DMS79 (cell line): ENCODE results near the gene CNPPD1.

Experiments used
- DNase-seq: peaks from one replicate; lab custom pipeline; 2025; lab: John Stamatoyannopoulos, UW

Gene CNPPD1

DNA sequence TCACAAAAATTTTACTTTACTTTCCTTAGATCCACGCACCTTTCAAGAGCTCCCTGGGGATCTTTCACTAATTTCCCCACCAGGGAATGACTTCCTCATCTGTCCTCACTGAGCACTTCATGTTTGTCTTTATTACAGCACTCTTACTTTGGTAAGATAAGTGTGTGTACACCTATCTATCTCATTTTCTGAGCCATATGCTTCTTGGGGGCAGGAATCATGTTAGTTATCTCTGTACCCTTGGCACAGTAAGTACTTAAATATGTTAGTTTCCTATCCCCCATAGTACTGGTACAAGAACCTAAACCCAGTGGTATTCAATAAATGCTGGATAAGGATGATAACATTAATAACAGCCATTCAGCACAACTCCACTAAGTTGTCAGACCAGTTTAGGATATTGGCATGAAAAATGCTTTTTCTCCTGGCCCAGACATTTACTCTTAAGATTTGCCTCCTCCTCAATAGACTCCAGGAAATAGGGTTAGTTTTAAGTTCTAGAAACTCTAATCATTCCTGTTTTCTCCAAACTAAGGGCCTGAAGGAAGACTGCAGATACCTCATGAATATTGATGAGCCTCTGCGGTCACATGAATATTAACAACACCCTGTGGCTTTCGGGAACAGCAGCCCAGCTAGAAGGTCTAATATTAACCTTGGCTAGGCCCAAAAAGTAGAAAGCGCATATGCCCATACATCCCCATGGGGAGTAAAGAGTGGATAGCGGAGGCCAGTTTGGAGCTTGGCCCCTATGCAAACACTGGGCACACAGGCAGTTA lies 54.3 kb downstream of the CNPPD1 start:
- DNase-seq: no peak
